Kidney tubule cell (primary cell): Measurements from ENCODE around the gene SMC1B.
A peak's percentile ranks its signal among the peaks of the same experiment; 100 is the strongest.
"Not testable (repeated sequence)": the region's sequence is repeated elsewhere in the genome, so short reads cannot be mapped to it uniquely, and the experiment has no call there.

Experiments used
- DNase-seq: peaks from one replicate; pipeline ENCODE4 v3.0.0-alpha.2; 2018; ENCODE audit warnings: low spot score

SMC1B gene

GRCh38 chr22:45413368-45414211, at the start of gene SMC1B, which contains the start of gene RIBC2:
Gene SMC1B (minus strand): TSS chr22:45413599. CDS start chr22:45413567, 32 bp downstream.
Gene RIBC2 (plus strand): TSS chr22:45413693. CDS start chr22:45413887, 194 bp downstream.
- DNase-seq = peak; percentile 75

- DNase-seq = no peak
These were observed 48.7 kb upstream of the SMC1B start for GRCh38 chr22:45462034-45462655.

- DNase-seq = no peak
These were observed 47.1 kb upstream of the SMC1B start for GRCh38 chr22:45460288-45461109.

DNA sequence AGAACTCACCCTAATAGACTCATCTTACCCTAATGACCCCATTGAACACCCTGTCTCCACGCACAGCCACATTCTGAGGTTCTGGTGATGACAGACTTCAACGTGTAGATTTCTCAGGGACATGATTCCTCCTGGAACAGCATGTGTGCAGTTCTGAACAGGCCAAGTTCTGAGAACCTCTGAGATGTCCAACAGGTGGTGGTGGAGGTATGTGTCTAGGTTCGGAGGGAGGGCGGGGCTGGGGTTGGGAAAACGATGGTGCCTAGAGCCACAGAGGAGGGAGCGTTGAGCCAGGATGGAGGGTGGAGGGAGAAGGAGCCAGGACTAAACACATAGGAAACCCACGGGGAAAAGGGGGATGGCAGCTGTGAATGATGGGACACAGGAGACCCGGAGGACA, 45.8 kb upstream of the SMC1B start:
- no peak for DNase-seq

DNA sequence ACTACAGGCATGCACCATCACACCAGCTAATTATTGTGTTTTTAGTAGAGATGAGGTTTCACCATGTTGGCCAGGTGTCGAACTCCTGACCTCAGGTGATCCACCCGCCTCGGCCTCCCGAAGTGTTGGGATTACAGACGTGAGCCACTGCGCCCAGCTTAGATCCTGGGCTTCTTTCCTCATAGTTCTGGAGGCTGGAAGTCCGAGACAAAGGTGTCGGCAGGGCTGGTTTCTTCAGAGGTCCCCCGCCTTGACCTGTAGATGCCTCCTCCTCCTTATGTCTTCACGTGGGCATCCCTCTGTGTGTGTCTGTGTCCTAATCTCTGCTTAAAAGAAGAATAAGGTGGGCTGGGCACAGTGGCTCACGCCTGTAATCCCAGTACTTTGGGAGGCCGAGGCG, 45.1 kb upstream of the SMC1B start:
- no peak for DNase-seq

GRCh38 chr22:45456811-45457210, 43.4 kb upstream of the SMC1B start:
- no peak for DNase-seq

- DNase-seq = no peak
These were observed 42.2 kb upstream of the SMC1B start for GRCh38 chr22:45455621-45456020.

- DNase-seq = no peak
These were observed 41.8 kb upstream of the SMC1B start for GRCh38 chr22:45455212-45455611.

GRCh38 chr22:45454275-45454674, 40.9 kb upstream of the SMC1B start:
- no peak for DNase-seq

GRCh38 chr22:45453764-45454163, 40.4 kb upstream of the SMC1B start:
- DNase-seq = no peak

DNA sequence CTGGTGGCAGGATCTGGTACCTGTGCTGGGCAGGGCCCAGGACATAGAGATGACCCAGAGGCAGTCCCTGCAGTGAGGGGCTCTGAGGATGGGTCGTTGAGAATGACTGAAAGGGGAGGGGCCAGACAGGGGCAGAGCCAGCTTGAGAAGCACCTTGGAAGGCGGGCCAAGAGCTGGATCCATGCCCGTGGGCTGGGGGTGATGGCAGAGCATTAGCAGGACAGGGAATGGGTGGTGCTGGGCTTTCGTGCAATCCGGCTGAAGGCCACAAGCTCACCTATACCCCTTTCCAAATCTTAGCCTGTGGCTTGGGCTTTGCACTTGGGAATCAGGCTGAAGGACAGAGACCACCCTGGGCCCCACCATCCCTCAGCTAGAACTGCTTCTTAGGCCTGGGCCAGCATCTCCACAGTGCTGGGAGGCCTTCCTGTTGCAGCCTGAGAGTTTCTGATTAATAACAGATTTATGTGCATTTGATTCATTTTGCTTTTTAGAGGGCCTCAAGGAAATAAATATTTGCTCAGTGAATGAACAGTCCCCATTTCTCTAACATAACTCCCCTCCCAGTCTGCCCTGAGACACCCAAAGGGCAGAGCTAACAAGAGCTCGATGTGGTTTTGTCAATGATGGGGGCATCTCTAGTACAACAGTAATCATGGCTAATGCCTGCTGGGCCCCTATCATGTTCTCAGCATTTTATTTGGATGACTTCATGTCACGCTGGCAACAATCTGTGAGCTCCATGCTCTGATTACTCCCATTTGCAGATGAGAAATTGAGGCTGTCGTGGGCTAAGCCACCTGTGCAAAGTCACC, 39.4 kb upstream of the SMC1B start:
- DNase-seq = no peak

GRCh38 chr22:45451972-45452371, 38.6 kb upstream of the SMC1B start:
- no peak for DNase-seq

- no peak for DNase-seq
These were observed 37.7 kb upstream of the SMC1B start for GRCh38 chr22:45450921-45451651.

DNA sequence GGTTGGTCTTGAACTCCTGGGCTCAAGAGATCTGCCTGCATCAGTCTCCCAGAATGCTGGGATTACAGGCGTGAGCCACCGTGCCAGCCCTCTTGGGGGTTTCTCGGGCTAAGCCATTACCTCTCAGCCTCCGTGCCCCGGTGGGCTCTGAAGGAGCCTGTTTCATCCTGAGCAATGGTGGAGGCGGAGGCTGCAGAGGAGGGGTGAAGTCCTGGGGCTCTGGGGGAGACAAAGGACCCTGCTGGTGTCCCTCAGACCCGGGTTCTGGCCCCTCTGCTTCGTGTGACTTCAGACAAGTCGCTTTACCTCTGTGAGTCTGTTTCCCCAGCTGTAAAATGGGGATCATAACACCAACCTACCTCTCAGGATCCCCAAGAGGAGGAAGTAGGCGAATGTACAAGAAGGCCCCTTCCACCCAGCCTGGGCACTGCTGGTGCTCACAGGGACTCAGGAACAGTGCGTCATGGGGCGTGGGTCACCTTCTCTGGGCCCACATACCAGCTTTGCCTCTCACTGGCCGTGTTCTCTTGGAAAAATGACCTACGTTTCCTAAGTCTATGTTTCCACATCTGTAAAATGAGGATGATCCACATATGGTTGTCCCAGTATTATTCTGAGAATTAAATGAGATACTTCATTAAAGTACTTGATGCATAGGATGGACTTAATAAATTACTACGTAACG, 36.8 kb upstream of the SMC1B start:
- no peak for DNase-seq

DNA sequence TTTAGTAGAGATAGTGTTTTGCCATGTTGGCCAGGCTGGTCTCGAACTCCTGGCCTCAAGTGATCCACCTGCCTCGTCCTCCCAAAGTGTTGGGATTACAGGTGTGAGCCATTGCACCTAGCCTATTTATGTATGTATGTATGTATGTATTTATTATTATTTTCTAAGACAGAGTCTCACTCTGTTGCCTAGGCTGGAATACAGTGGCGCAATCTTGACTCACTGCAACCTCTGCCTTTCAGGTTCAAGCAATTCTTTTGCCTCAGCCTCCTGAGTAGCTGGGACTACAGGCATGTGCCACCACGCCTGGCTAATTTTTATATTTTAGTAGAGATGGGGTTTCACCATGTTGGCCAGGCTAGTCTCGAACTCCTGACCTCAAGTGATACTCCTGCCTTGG, 36.0 kb upstream of the SMC1B start:
- DNase-seq = not testable (repeated sequence)

GRCh38 chr22:45448431-45448830, 35.0 kb upstream of the SMC1B start:
- DNase-seq = no peak

DNA sequence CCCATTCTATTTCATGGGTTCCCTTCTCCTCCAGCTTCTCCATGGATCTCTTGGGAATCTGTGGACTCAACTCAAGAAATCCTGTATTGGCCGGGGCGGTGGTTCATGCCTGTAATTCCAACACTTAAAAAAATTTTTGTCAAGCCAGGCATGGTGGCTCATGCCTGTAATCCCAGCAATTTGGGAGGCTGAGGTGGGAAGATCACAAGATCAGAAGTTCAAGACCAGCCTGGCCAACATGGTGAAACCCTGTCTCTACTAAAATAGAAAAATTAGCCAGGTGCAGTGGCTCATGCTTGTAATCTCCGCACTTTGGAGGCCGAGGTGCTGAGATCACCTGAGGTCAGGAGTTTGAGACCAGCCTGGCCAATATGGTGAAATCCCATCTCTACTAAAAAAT, 34.2 kb upstream of the SMC1B start:
- DNase-seq = not testable (repeated sequence)

GRCh38 chr22:45446216-45446615, 32.8 kb upstream of the SMC1B start:
- DNase-seq = no peak

GRCh38 chr22:45445031-45445710, 31.8 kb upstream of the SMC1B start:
- DNase-seq = no peak

DNA sequence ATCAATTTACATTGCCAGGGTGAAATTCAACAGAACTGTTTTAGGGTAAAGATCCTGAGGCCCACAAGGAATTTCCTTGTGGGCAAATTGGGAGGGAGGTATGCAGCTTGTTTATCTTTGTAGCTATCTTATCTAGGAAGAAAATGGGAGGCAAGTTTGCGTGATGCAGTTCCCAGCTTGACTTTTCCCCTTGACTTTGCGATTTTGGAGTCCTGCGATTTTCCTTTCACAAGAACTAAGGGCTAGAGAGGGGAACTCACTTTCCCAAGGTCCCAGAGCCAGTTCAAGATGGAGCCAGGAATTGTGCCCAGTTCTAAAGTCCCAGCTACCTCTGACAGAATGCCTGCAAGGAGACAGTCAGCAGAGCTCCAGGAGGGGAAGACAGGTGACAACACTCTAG, 30.8 kb upstream of the SMC1B start:
- DNase-seq = no peak
